Activated T-cell treated with anti-CD3 and anti-CD28 coated beads, Interleukin-2, amount 50 U/mL, for 72 hours (primary cell): Measurements from ENCODE around the gene OR5H2. TPM values are rescaled to one million over a fixed set of nuclear protein-coding genes. Genes with fewer than 3 reads are reported as not detected.
"Not testable (repeated sequence)": the region's sequence is repeated elsewhere in the genome, so short reads cannot be mapped to it uniquely, and the experiment has no call there.

Experiments
- ATAC-seq, 2 donors: fragments of 150-1000 bp; cut with Tn5 transposase; replicated peaks in 1 of 2; 2 replicates each; pipeline ENCODE4 v1.10.0; 2021; ENCODE audit warnings: moderate library complexity in 2 of 2, mild to moderate bottlenecking in 1 of 2
- DNase-seq, 2 donors: peaks; one replicate each; pipeline ENCODE4 v3.0.0; 2021 to 2022; ENCODE audit warnings: mixed read lengths in 1 of 2
- H3K27ac Mint-ChIP-seq: one replicate; pipeline ENCODE4 v1.8.0; 2022; ENCODE audit warnings: mild to moderate bottlenecking, moderate library complexity, mixed read lengths
- H3K27me3 Mint-ChIP-seq: one replicate; pipeline ENCODE4 v1.8.0; 2022; ENCODE audit warnings: low read depth, mixed read lengths
- H3K36me3 Mint-ChIP-seq, 2 donors: one replicate each; pipeline ENCODE4 v1.8.0; 2022; ENCODE audit warnings: mixed read lengths in 2 of 2, mild to moderate bottlenecking in 1 of 2; ENCODE audit not compliant: insufficient read depth in 2 of 2
- H3K4me1 Mint-ChIP-seq: one replicate; pipeline ENCODE4 v1.8.0; 2022; ENCODE audit warnings: low read depth, mixed read lengths
- H3K4me3 Mint-ChIP-seq, 2 donors: one replicate each; pipeline ENCODE4 v1.8.0; 2022; ENCODE audit warnings: mild to moderate bottlenecking in 2 of 2, mixed read lengths in 2 of 2, moderate library complexity in 2 of 2
- H3K9me3 Mint-ChIP-seq, 2 donors: one replicate each; pipeline ENCODE4 v1.8.0; 2022; ENCODE audit warnings: mixed read lengths in 2 of 2
- total RNA-seq, 2 donors: library from RNA; stranded (reverse); gene quantifications; one replicate each; pipeline ENCODE4 v1.2.3, GENCODE V29; 2022

The OR5H2 gene
- not detected for total RNA-seq

- H3K36me3 Mint-ChIP-seq, result no peaks in the 10 kb centered on the region
- H3K4me1 Mint-ChIP-seq, result no peaks in the 10 kb centered on the region
- ATAC-seq, result no peak
- H3K27me3 Mint-ChIP-seq, result peaks cover 4% of the 10 kb centered on the region
- H3K4me3 Mint-ChIP-seq, result no peak within 1 kb of the TSS
- H3K27ac Mint-ChIP-seq, result no peak within 1 kb of the TSS
- no peak for DNase-seq
- H3K9me3 Mint-ChIP-seq, result no peaks in the 10 kb centered on the region
Observed at GRCh38 chr3:98282205-98282604, at the start of gene OR5H2. OR5H2 (plus strand) TSS chr3:98282505; CDS start chr3:98282903, 398 bp downstream.

- ATAC-seq, result no peak
- no peak overlapping the region for H3K27ac Mint-ChIP-seq
Observed at GRCh38 chr3:98233468-98233867, 48.8 kb upstream of the OR5H2 start.

GRCh38 chr3:98240131-98240530, 42.2 kb upstream of the OR5H2 start:
- H3K4me3 Mint-ChIP-seq, result no peak overlapping the region
- no peak overlapping the region for H3K27ac Mint-ChIP-seq
- no peaks in the 10 kb centered on the region for H3K4me1 Mint-ChIP-seq
- H3K9me3 Mint-ChIP-seq, result no peaks in the 10 kb centered on the region
- H3K36me3 Mint-ChIP-seq, result no peaks in the 10 kb centered on the region
- DNase-seq (no peak), ATAC-seq (no peak)
- H3K27me3 Mint-ChIP-seq, result peaks cover 10% of the 10 kb centered on the region

More at GRCh38 chr3:98233468-98233867, 48.8 kb upstream of the OR5H2 start:
- Mint-ChIP-seq H3K4me1 (no peaks in the 10 kb centered on the region), H3K9me3 (no peaks in the 10 kb centered on the region), H3K27me3 (peaks cover 17% of the 10 kb centered on the region), H3K36me3 (no peaks in the 10 kb centered on the region), H3K4me3 (no peak overlapping the region)
- DNase-seq, result no peak

- ATAC-seq, result no peak
- H3K27ac Mint-ChIP-seq, result no peak overlapping the region
- H3K4me1 Mint-ChIP-seq, result no peaks in the 10 kb centered on the region
- H3K27me3 Mint-ChIP-seq, result peaks cover 6% of the 10 kb centered on the region
- no peaks in the 10 kb centered on the region for H3K9me3 Mint-ChIP-seq
- H3K36me3 Mint-ChIP-seq, result no peaks in the 10 kb centered on the region
- DNase-seq, result no peak
- H3K4me3 Mint-ChIP-seq, result no peak overlapping the region
Observed at GRCh38 chr3:98242155-98242554, 40.1 kb upstream of the OR5H2 start.

- H3K4me3 Mint-ChIP-seq, result no peak overlapping the region
- no peaks in the 10 kb centered on the region for H3K9me3 Mint-ChIP-seq
- H3K4me1 Mint-ChIP-seq, result no peaks in the 10 kb centered on the region
- DNase-seq (no peak), ATAC-seq (no peak)
- H3K27me3 Mint-ChIP-seq, result peaks cover 5% of the 10 kb centered on the region
- H3K27ac Mint-ChIP-seq, result no peak overlapping the region
- no peaks in the 10 kb centered on the region for H3K36me3 Mint-ChIP-seq
Observed at GRCh38 chr3:98243843-98244242, 38.5 kb upstream of the OR5H2 start.

GRCh38 chr3:98246142-98246541, 36.2 kb upstream of the OR5H2 start:
- Mint-ChIP-seq H3K27ac (no peak overlapping the region), H3K27me3 (no peaks in the 10 kb centered on the region), H3K4me1 (no peaks in the 10 kb centered on the region), H3K4me3 (no peak overlapping the region), H3K9me3 (no peaks in the 10 kb centered on the region), H3K36me3 (no peaks in the 10 kb centered on the region)
- DNase-seq (no peak), ATAC-seq (no peak)

GRCh38 chr3:98256026-98256425, 26.3 kb upstream of the OR5H2 start:
- DNase-seq, H3K27ac Mint-ChIP-seq, H3K36me3 Mint-ChIP-seq, H3K27me3 Mint-ChIP-seq, H3K4me1 Mint-ChIP-seq, ATAC-seq, H3K4me3 Mint-ChIP-seq, H3K9me3 Mint-ChIP-seq: not testable (repeated sequence)

- Mint-ChIP-seq H3K4me3 (no peak overlapping the region), H3K36me3 (no peaks in the 10 kb centered on the region), H3K27ac (no peak overlapping the region), H3K27me3 (no peaks in the 10 kb centered on the region), H3K4me1 (no peaks in the 10 kb centered on the region), H3K9me3 (peaks cover 0 to 3% of the 10 kb centered on the region in 2 donors)
- no peak for ATAC-seq
- DNase-seq, result peak in 1 of 2 donors; percentile 1
Observed at GRCh38 chr3:98259707-98260106, 22.6 kb upstream of the OR5H2 start.

- DNase-seq (no peak), ATAC-seq (no peak)
- Mint-ChIP-seq H3K4me3 (no peak overlapping the region), H3K27ac (no peak overlapping the region), H3K27me3 (no peaks in the 10 kb centered on the region), H3K9me3 (peaks cover 0 to 3% of the 10 kb centered on the region in 2 donors), H3K4me1 (no peaks in the 10 kb centered on the region), H3K36me3 (no peaks in the 10 kb centered on the region)
Observed at GRCh38 chr3:98262046-98262445, 20.3 kb upstream of the OR5H2 start.

- no peak for DNase-seq
- no peaks in the 10 kb centered on the region for H3K9me3 Mint-ChIP-seq
- no peak within 1 kb of the TSS for H3K4me3 Mint-ChIP-seq
- no peaks in the 10 kb centered on the region for H3K36me3 Mint-ChIP-seq
- H3K4me1 Mint-ChIP-seq, result no peaks in the 10 kb centered on the region
- no peaks in the 10 kb centered on the region for H3K27me3 Mint-ChIP-seq
- no peak for ATAC-seq
- H3K27ac Mint-ChIP-seq, result no peak within 1 kb of the TSS
Observed at GRCh38 chr3:98263944-98264343, 18.4 kb upstream of the OR5H2 start, which contains the start of gene OR5H6. OR5H6 (plus strand) TSS chr3:98264244; CDS start chr3:98264333, 89 bp downstream.

- ATAC-seq (no peak), DNase-seq (no peak)
- H3K4me3 Mint-ChIP-seq, result no peak overlapping the region
- peaks cover 12% of the 10 kb centered on the region for H3K27me3 Mint-ChIP-seq
- peaks cover 6 to 9% of the 10 kb centered on the region in 2 donors for H3K36me3 Mint-ChIP-seq
- H3K9me3 Mint-ChIP-seq, result peaks cover 8 to 11% of the 10 kb centered on the region in 2 donors
- no peaks in the 10 kb centered on the region for H3K4me1 Mint-ChIP-seq
- H3K27ac Mint-ChIP-seq, result no peak overlapping the region
Observed at GRCh38 chr3:98269846-98270245, 12.5 kb upstream of the OR5H2 start.

- Mint-ChIP-seq H3K4me3 (no peak overlapping the region), H3K27me3 (peaks cover 12% of the 10 kb centered on the region), H3K27ac (no peak overlapping the region), H3K4me1 (no peaks in the 10 kb centered on the region), H3K9me3 (peaks cover 8 to 11% of the 10 kb centered on the region in 2 donors), H3K36me3 (peaks cover 6 to 9% of the 10 kb centered on the region in 2 donors)
- DNase-seq (no peak), ATAC-seq (no peak)
Observed at GRCh38 chr3:98272126-98272525, 10.2 kb upstream of the OR5H2 start.

- H3K27me3 Mint-ChIP-seq, result peaks cover 11% of the 10 kb centered on the region
- peaks cover 8 to 10% of the 10 kb centered on the region in 2 donors for H3K9me3 Mint-ChIP-seq
- H3K4me3 Mint-ChIP-seq, result no peak overlapping the region
- H3K36me3 Mint-ChIP-seq, result peaks cover 6 to 8% of the 10 kb centered on the region in 2 donors
- H3K27ac Mint-ChIP-seq, result no peak overlapping the region
- ATAC-seq (no peak), DNase-seq (no peak)
- H3K4me1 Mint-ChIP-seq, result no peaks in the 10 kb centered on the region
Observed at GRCh38 chr3:98274914-98275313, 7.4 kb upstream of the OR5H2 start.

- Mint-ChIP-seq H3K27ac (no peak overlapping the region), H3K4me1 (no peaks in the 10 kb centered on the region), H3K4me3 (no peak overlapping the region), H3K27me3 (peaks cover 10% of the 10 kb centered on the region), H3K36me3 (no peaks in the 10 kb centered on the region), H3K9me3 (peaks cover 0 to 2% of the 10 kb centered on the region in 2 donors)
- DNase-seq (no peak), ATAC-seq (no peak)
Observed at GRCh38 chr3:98290916-98291315, 8.6 kb downstream of the OR5H2 start.
